Stimulated activated CD4-positive, alpha-beta T cell treated with anti-CD3 and anti-CD28 coated beads, Interleukin-1b, Interleukin-23, amount 100 ng/mL, for 24 hours (primary cell): Measurements from ENCODE around the gene OR6C75.
"Not testable (repeated sequence)": the region's sequence is repeated elsewhere in the genome, so short reads cannot be mapped to it uniquely, and the experiment has no call there.

Experiments used
- DNase-seq, 4 experiments: peaks; one replicate each; pipeline ENCODE4 v3.0.0-alpha.2; 2020; ENCODE audit warnings: low read depth in 4 of 4, low spot score in 1 of 4

Gene OR6C75

DNA sequence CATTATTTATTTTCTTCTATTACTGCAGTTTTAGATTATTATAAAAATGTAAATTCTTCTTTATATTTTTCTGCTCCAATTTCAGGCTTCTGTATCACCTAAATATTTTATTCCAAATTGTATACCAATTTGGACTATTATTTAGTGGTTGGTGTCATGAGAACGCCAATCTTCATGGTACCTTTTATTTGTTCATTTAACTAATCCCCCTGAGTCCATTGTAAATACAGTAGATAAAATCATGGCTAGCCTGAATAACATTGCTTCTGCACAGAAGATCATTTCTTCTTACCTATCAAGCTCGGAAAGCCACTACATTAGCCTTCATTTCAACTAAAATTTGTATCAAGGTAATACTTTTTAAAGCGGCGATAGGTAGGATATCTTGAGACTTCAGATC lies at the start of gene OR6C75:
Gene OR6C75 (plus strand): TSS at position 301 of the 400 bp plus-strand sequence. CDS start 2,136 bp downstream, outside the sequence.
- DNase-seq, result no peak

DNA sequence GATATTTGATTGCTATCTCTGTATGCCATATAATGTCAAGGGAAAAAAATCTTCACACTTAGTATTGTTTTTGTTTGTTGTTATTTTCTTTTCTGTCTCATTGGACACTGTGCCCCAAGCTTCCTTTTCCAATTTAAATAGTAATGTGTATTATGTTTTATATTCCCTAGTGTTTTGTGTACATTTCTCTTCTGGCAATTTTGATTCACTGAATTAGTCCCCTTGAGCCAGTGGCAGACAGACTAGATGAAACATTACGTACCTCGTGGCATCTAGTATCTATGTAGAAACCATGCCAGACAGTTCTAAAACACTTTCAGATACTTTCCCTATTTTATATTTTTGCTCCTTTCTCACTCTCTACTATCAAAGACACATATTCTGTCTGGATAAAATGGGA lies 48.7 kb upstream of the OR6C75 start, which contains the start of gene OR6C1:
Gene OR6C1 (plus strand): TSS at position 301 of the 400 bp plus-strand sequence. CDS start 6,257 bp downstream, outside the sequence.
- no peak for DNase-seq

- no peak for DNase-seq
These were observed 42.6 kb upstream of the OR6C75 start for GRCh38 chr12:55320201-55320600.

DNA sequence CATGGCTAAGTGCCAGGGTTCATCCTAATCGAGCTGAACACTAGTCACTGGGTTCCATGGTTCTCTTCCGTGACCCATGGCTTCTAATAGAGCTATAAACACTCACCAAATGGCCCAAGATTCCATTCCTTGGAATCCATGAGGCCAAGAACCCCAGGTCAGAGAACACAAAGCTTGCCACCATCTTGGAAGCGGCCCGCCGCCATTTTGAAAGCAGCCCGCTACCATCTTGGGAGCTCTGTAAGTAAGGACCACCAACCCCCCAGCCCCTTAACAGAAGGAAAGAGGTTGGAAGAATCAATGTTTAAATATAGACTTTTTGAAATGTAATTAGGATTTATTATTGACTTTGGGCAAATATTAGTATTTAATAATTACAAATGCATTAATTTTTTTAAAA lies 37.0 kb upstream of the OR6C75 start:
- not testable (repeated sequence) for DNase-seq

DNA sequence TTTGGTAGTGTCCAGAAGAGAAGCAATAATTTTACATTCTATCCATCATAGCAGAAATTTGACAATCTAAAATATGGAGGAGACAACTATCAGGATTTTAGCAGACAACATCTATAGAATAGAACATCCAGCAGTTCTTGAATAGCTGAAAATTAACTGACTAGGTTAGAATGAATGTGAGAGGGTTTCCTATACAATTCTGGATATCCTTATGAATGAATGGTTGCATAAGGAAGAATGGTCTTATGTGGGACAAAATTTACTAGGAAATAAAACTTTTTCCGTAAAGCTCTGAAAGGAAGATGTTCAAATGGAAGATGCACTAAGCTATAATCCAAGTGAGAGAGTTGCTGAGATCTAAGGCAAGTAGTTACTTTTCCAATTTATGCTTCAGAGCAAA lies 32.3 kb upstream of the OR6C75 start, which contains the start of gene OR6C3:
Gene OR6C3 (plus strand): TSS at position 301 of the 400 bp plus-strand sequence. CDS start 955 bp downstream, outside the sequence.
- no peak for DNase-seq

GRCh38 chr12:55336002-55336401 lies 26.8 kb upstream of the OR6C75 start:
- no peak for DNase-seq

DNA sequence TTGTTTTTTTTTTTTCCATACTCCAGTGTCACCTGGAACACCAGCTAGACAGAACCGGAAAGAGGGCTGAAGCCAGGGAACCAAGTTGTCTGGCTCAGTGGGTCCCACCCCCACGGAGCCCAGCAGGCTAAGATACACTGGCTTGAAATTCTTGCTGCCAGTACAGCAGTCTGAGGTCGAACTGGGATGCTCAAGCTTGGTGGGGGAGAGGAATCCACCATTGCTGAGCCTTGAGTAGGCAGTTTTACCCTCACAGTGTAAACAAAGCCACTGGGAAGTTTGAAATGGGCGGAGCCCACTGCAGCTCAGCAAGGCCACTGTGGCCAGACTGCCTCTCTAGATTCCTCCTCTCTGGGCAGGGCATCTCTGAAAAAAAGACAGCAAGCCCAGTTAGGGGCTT lies 7.4 kb upstream of the OR6C75 start:
- not testable (repeated sequence) for DNase-seq

- DNase-seq, result no peak
These were observed 2.3 kb downstream of the OR6C75 start for GRCh38 chr12:55365086-55365485.

GRCh38 chr12:55372521-55372920 lies 9.7 kb downstream of the OR6C75 start:
- DNase-seq, result no peak

DNA sequence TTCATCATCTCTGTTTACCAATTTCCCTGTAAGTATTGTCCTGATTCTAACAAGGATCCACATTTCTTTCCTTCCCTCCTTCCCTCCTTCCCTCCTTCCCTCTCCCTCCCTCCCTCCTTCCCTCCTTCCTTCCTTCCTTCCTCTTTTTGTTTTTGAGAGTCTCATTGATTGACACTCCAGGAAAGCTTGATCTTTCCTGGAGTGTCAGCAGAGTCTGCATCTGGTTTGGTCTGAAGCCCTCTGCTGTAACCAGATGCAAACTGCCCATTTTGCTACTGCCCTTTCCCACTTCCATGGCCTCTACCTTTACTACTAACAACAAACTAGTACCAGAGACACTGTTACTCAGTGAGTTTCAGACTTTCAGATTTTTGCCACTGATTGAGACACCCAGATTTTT lies 23.1 kb downstream of the OR6C75 start:
- no peak for DNase-seq

DNA sequence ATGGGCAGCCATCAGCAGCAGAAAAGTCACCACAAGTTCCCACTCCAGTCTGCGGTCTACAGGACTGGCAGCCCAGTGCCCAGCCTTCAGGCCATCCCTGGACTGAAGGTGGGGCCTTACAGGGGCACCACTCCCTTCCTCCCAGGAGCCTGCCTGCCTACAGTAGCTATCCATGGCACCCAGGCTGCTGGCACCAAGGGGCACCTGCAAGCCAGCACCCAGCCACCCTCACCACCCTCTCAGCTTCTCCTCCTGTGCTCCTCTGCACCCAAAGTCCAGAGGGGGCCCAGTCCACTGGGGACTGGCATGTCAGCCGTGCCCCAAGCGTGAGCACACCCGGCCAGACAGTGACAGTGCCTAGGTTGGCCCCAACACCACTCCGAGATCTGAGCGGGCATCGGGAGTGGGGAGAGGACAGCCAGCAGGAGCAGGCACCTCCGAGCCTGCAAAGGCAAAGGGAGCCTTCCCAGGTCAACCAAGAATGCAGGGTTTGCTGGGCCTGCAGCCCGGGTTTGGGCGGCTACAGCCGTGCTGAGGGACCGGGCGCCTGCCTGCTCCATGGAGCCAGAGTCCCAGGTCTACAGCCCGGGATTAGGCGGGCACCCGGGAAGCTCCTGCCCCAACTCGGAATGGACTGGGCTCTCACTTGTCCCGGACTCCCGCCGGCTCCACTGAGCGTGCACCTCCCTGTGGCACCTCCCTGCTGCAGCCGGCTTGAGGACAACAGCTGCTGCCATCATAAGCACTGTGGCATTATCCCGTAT lies 29.4 kb downstream of the OR6C75 start:
- DNase-seq, result no peak

- DNase-seq, result no peak
These were observed 33.6 kb downstream of the OR6C75 start for GRCh38 chr12:55396326-55396725.

GRCh38 chr12:55400229-55400628 lies 37.5 kb downstream of the OR6C75 start, which contains the start of gene OR6C65:
Gene OR6C65 (plus strand): TSS chr12:55400529. CDS start chr12:55400529, 0 bp downstream.
- no peak for DNase-seq

GRCh38 chr12:55407866-55408265 lies 45.1 kb downstream of the OR6C75 start:
- DNase-seq, result no peak

DNA sequence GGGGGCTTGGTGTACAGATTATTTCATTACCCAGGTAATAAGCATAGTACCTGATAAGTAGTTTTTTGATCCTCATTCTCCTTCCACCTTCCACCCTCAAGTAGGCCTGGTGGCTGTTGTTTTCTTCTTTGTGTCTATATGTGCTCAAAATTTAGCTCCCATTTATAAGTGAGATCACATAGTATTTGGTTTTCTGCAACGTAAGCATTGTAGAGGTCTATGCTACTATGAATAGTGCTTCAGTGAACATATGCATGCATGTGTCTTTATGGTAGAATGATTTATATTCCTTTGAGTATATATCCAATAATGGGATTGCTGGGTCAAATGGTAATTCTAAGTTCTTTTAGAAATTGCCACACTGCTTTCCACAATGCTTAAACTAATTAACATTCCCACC lies 46.4 kb downstream of the OR6C75 start:
- DNase-seq, result not testable (repeated sequence)

GRCh38 chr12:55412138-55412537 lies 49.4 kb downstream of the OR6C75 start:
- not testable (repeated sequence) for DNase-seq

- not testable (repeated sequence) for DNase-seq
These were observed 51.0 kb downstream of the OR6C75 start for GRCh38 chr12:55413498-55414388.

GRCh38 chr12:55414396-55414823 lies 51.6 kb downstream of the OR6C75 start:
- not testable (repeated sequence) for DNase-seq

GRCh38 chr12:55414889-55415288 lies 52.1 kb downstream of the OR6C75 start:
- DNase-seq, result not testable (repeated sequence)

DNA sequence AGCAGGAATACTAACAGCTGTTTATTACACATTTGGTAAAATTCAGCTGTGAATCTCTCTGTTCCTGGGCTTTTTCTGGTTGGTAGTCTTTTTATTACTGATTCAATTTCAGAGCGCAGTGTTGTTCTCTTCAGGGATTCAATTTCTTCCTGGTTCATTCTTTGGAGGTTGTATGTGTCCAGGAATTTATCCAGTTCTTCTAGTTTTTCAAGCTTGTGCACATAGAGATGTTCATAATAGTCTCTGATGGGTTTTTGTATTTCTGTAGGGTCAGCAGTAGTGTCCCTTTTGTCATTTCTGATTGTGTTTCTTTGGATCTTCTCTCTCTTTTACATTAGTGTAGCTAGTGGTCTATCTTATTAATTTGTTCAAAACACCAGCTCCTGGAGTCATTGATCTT lies 54.2 kb downstream of the OR6C75 start:
- DNase-seq, result no peak
